NT2/D1 (cell line): ENCODE results near the gene SYNPO2.

ENCODE experiments used
- SUZ12 ChIP-seq: IDR thresholded peaks from 2 replicates; pipeline ENCODE4 v1.6.1; 2011; ENCODE audit not compliant: insufficient read length, insufficient read depth; ENCODE audit errors: extremely low read depth
- YY1 ChIP-seq: IDR thresholded peaks from 2 replicates; pipeline ENCODE4 v1.6.1; 2011; ENCODE audit not compliant: insufficient read length, insufficient read depth

- TF ChIP-seq YY1 (no peak), SUZ12 (no peak)
Observed at GRCh38 chr4:118857760-118858159, 30.9 kb upstream of the SYNPO2 start.
